WTC11 (cell line): ENCODE data around the gene PUM1. TPM values are rescaled to one million over a fixed set of nuclear protein-coding genes. Genes with fewer than 3 reads are reported as not detected.

ENCODE experiments used
- ATAC-seq: fragments of 200-7000 bp; cut with Tn5 transposase; 2 replicates; pipeline ENCODE4 v1.10.0; 2021; ENCODE audit warnings: mild to moderate bottlenecking, moderate library complexity
- CTCF ChIA-PET: fragments of 300-600 bp; sonication (Branson Sonifier 250); formaldehyde crosslinking; loops from one replicate; lab custom pipeline; 2021; ENCODE audit warnings: antibody characterized with exemption; lab: Charles Lee
- POLR2A ChIA-PET: fragments of 350-600 bp; sonication (Branson Sonifier 250); formaldehyde crosslinking; loops from one replicate; lab custom pipeline; 2021; ENCODE audit warnings: antibody characterized with exemption; lab: Charles Lee
- DNase-seq: peaks from one replicate; pipeline ENCODE4 v3.0.0; 2021; ENCODE audit warnings: low spot score
- H3K27ac Mint-ChIP-seq: 2 replicates; pipeline ENCODE4 v1.8.0; 2021; ENCODE audit warnings: mixed read lengths
- H3K27me3 Mint-ChIP-seq: 2 replicates; pipeline ENCODE4 v1.8.0; 2021; ENCODE audit warnings: low read depth, mild to moderate bottlenecking, moderate library complexity, mixed read lengths
- H3K36me3 Mint-ChIP-seq: 2 replicates; pipeline ENCODE4 v1.8.0; 2021; ENCODE audit warnings: mixed read lengths
- H3K4me1 Mint-ChIP-seq: 2 replicates; pipeline ENCODE4 v1.8.0; 2022; ENCODE audit warnings: mixed read lengths
- H3K4me3 Mint-ChIP-seq: 2 replicates; pipeline ENCODE4 v1.8.0; 2021; ENCODE audit warnings: mild to moderate bottlenecking, moderate library complexity, mixed read lengths
- H3K9me3 Mint-ChIP-seq: 2 replicates; pipeline ENCODE4 v1.8.0; 2021; ENCODE audit warnings: mixed read lengths
- ATF6 ChIP-seq: sonication (generic); formaldehyde crosslinking; IDR thresholded peaks from 2 replicates; pipeline ENCODE4 v1.8.1; 2023; ENCODE audit warnings: mild to moderate bottlenecking, missing genetic modification reagents
- CREB1 ChIP-seq: sonication (generic); formaldehyde crosslinking; IDR thresholded peaks from 2 replicates; pipeline ENCODE4 v1.8.0; 2023; ENCODE audit warnings: mild to moderate bottlenecking, missing genetic modification reagents
- EMX1 ChIP-seq: fragments of 250-450 bp; sonication (Bioruptor Pico); IDR thresholded peaks from 2 replicates; pipeline ENCODE4 v1.8.0; 2021; ENCODE audit warnings: mild to moderate bottlenecking
- FOXK1 ChIP-seq: sonication (generic); formaldehyde crosslinking; IDR thresholded peaks from 2 replicates; pipeline ENCODE4 v1.8.0; 2022; ENCODE audit warnings: mild to moderate bottlenecking, moderate library complexity, missing genetic modification reagents
- FOXP4 ChIP-seq: sonication (generic); formaldehyde crosslinking; IDR thresholded peaks from 2 replicates; pipeline ENCODE4 v1.8.0; 2022; ENCODE audit warnings: mild to moderate bottlenecking, missing genetic modification reagents
- NFYB ChIP-seq: sonication (generic); formaldehyde crosslinking; conservative IDR thresholded peaks from 2 replicates; pipeline ENCODE4 v1.8.0; 2022; ENCODE audit warnings: low read depth, missing genetic modification reagents
- NR1H2 ChIP-seq: sonication (generic); formaldehyde crosslinking; IDR thresholded peaks from 2 replicates; pipeline ENCODE4 v1.9.0; 2021; ENCODE audit warnings: mild to moderate bottlenecking, moderate library complexity, missing genetic modification reagents
- NR2C2 ChIP-seq: sonication (generic); formaldehyde crosslinking; IDR thresholded peaks from 2 replicates; pipeline ENCODE4 v1.8.0; 2022; ENCODE audit warnings: mild to moderate bottlenecking, missing genetic modification reagents
- NR3C1 ChIP-seq: sonication (generic); formaldehyde crosslinking; conservative IDR thresholded peaks from 2 replicates; pipeline ENCODE4 v1.8.1; 2023; ENCODE audit warnings: low read depth, mild to moderate bottlenecking, missing genetic modification reagents
- RELA ChIP-seq: sonication (generic); formaldehyde crosslinking; IDR thresholded peaks from 2 replicates; pipeline ENCODE4 v1.8.1; 2022; ENCODE audit warnings: missing genetic modification reagents, mild to moderate bottlenecking, borderline replicate concordance
- SOX15 ChIP-seq: fragments of 250-450 bp; sonication (Bioruptor Pico); IDR thresholded peaks from 2 replicates; pipeline ENCODE4 v1.9.0; 2021; ENCODE audit warnings: mild to moderate bottlenecking
- TCF7 ChIP-seq: sonication (generic); formaldehyde crosslinking; IDR thresholded peaks from 2 replicates; pipeline ENCODE4 v1.8.0; 2022; ENCODE audit warnings: mild to moderate bottlenecking, low read depth, missing genetic modification reagents, moderate library complexity
- ZBTB43 ChIP-seq: sonication (generic); formaldehyde crosslinking; IDR thresholded peaks from 2 replicates; pipeline ENCODE4 v1.8.1; 2023; ENCODE audit warnings: mild to moderate bottlenecking, missing genetic modification reagents
- ZNF317 ChIP-seq: sonication (generic); formaldehyde crosslinking; IDR thresholded peaks from 2 replicates; pipeline ENCODE4 v1.8.1; 2023; ENCODE audit warnings: low read depth, mild to moderate bottlenecking, moderate library complexity, missing genetic modification reagents, borderline replicate concordance
- total RNA-seq: library from RNA; stranded (reverse); gene quantifications from 3 replicates; pipeline ENCODE4 v1.2.3, GENCODE V29; 2021
- TF ChIP-seq, protein P1 (sequence below): sonication (generic); formaldehyde crosslinking; IDR thresholded peaks from 2 replicates; pipeline ENCODE4 v1.8.0; 2022; ENCODE audit warnings: mild to moderate bottlenecking, missing genetic modification reagents

PUM1 gene
- total RNA-seq, 1 experiment from 2014 or later, result 147 TPM

- peaks cover 53% of the 10 kb centered on the region for H3K4me1 Mint-ChIP-seq
- H3K9me3 Mint-ChIP-seq, result no peaks in the 10 kb centered on the region
- H3K27ac Mint-ChIP-seq, result peak overlapping the region; percentile 29; the same call in 1 of the 2 replicates
- ChIA-PET CTCF (no interaction called here), POLR2A (no interaction called here)
- no peak overlapping the region for H3K4me3 Mint-ChIP-seq
- H3K27me3 Mint-ChIP-seq, result no peaks in the 10 kb centered on the region
- DNase-seq, result no peak
- TF ChIP-seq NR2C2 (CRISPR knock-in tag) (no peak), NFYB (no peak), NR3C1 (no peak), CREB1 (CRISPR knock-in tag) (no peak), SOX15 (CRISPR knock-in tag) (no peak)
- no peak for ATAC-seq
- H3K36me3 Mint-ChIP-seq, result 0 out of 2 replicates have a peak, but pooled peaks cover 2% of the 10 kb centered on the region
Measured at GRCh38 chr1:31012210-31012924, 53.1 kb downstream of the PUM1 start.

- POLR2A ChIA-PET, result interaction anchor here (0.6 kb wide), 1 partner anchor 113 kb away, joined by 3 read pairs; no protein-coding TSS in a partner anchor
- Mint-ChIP-seq H3K36me3 (0 out of 2 replicates have a peak, but pooled peaks cover 2% of the 10 kb centered on the region), H3K9me3 (no peaks in the 10 kb centered on the region), H3K4me1 (peaks cover 48% of the 10 kb centered on the region), H3K4me3 (no peak overlapping the region), H3K27me3 (no peaks in the 10 kb centered on the region), H3K27ac (no peak overlapping the region)
- DNase-seq (no peak), ATAC-seq (no peak)
- TF ChIP-seq ATF6 (no peak), RELA (no peak)
- CTCF ChIA-PET, result no interaction called here
Measured at GRCh38 chr1:31011719-31012118, 53.8 kb downstream of the PUM1 start.

GRCh38 chr1:31010086-31010989 is 55.2 kb downstream of the PUM1 start:
- H3K4me3 Mint-ChIP-seq, result no peak overlapping the region
- DNase-seq, result no peak
- ATAC-seq, result peak; percentile 36; the same call in 1 of the 2 replicates
- ChIA-PET POLR2A (interaction anchor here (0.9 kb wide), 1 partner anchor 55 kb away, joined by 3 read pairs; the partner anchor contains the start of gene PUM1), CTCF (interaction anchor here (0.6 to 0.9 kb wide), 3 partner anchors 46 to 174 kb away, joined by 3 to 4 read pairs (median 4); no protein-coding TSS in a partner anchor)
- H3K4me1 Mint-ChIP-seq, result peaks cover 48% of the 10 kb centered on the region
- H3K9me3 Mint-ChIP-seq, result no peaks in the 10 kb centered on the region
- no peaks in the 10 kb centered on the region for H3K27me3 Mint-ChIP-seq
- TF ChIP-seq CREB1 (CRISPR knock-in tag) (no peak), ZBTB43 (no peak), FOXP4 (CRISPR knock-in tag) (no peak), FOXK1 (CRISPR knock-in tag) (no peak), NR1H2 (CRISPR knock-in tag) (no peak)
- H3K36me3 Mint-ChIP-seq, result peaks cover 11% of the 10 kb centered on the region
- H3K27ac Mint-ChIP-seq, result peak overlapping the region; percentile 13

DNA sequence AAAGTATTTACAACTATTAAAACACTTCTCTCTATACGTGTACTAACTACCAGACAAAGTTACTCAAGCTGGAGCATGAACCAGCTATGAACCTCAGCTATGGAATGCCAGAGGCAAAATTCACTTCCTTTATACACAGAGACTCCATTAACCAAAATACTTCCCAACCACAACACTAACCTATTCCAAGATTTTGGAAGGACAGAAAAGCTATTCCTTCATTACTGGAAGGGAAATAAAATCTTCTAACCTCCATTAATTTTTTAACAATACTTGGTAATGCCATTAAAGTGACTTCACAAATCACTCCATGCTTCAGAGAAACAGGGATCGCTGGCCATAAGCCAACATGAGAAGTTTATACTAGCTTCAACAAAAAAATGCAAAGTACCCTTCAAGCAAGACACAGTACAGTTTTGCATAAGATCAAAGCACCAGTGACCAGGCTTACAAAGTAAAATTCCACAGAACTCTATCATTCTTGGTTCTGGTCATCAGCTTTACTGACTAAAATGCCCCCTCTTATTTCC is 58.0 kb downstream of the PUM1 start:
- DNase-seq, result no peak
- ATAC-seq, result no peak
- Mint-ChIP-seq H3K27ac (peak overlapping the region; percentile 51), H3K36me3 (peaks cover 29% of the 10 kb centered on the region), H3K4me3 (no peak overlapping the region), H3K27me3 (no peaks in the 10 kb centered on the region), H3K4me1 (peaks cover 43% of the 10 kb centered on the region), H3K9me3 (no peaks in the 10 kb centered on the region)
- CTCF ChIA-PET, result no interaction called here
- POLR2A ChIA-PET, result no interaction called here
- TF ChIP-seq TCF7 (CRISPR knock-in tag) (no peak), ATF6 (no peak), FOXP4 (CRISPR knock-in tag) (no peak), ZNF317 (CRISPR knock-in tag) (no peak), EMX1 (CRISPR knock-in tag) (no peak)
- TF ChIP-seq, protein P1, sequence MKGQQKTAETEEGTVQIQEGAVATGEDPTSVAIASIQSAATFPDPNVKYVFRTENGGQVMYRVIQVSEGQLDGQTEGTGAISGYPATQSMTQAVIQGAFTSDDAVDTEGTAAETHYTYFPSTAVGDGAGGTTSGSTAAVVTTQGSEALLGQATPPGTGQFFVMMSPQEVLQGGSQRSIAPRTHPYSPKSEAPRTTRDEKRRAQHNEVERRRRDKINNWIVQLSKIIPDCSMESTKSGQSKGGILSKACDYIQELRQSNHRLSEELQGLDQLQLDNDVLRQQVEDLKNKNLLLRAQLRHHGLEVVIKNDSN (CRISPR knock-in tag), result no peak
